Thyroid gland (tissue), 4 donors: ENCODE data around the gene WNT9A. TPM values are rescaled to one million over a fixed set of nuclear protein-coding genes. Genes with fewer than 3 reads are reported as not detected.

ENCODE experiments used
- DNase-seq, 2 donors: peaks; one replicate each; pipeline ENCODE4 v3.0.0-alpha.2; 2019
- H3K27ac ChIP-seq, 3 donors: fragments of 200-600 bp; sonication (generic); 1 replicate in 2 of 3; 2 replicates in 1 of 3; pipeline ENCODE4 v1.5.1; 2016 to 2019; ENCODE audit warnings: mild to moderate bottlenecking in 1 of 3, moderate library complexity in 1 of 3
- H3K27me3 ChIP-seq: fragments of 200-600 bp; sonication (generic); one replicate; pipeline ENCODE4 v1.5.1; 2019
- H3K36me3 ChIP-seq, 2 donors: fragments of 200-600 bp; sonication (generic); one replicate each; pipeline ENCODE4 v1.5.1; 2016 to 2019
- H3K4me1 ChIP-seq, 2 donors: fragments of 200-600 bp; sonication (generic); one replicate each; pipeline ENCODE4 v1.5.1; 2017 to 2019
- H3K4me3 ChIP-seq, 3 donors: fragments of 200-600 bp; sonication (generic); replicated peaks in 1 of 3; 1 replicate in 2 of 3; 2 replicates in 1 of 3; pipeline ENCODE4 v1.5.1; 2016; ENCODE audit warnings: mild to moderate bottlenecking in 1 of 3
- H3K9me3 ChIP-seq: fragments of 200-600 bp; sonication (generic); one replicate; pipeline ENCODE4 v1.5.1; 2017
- POLR2A ChIP-seq, 2 donors: fragments of 450-650 bp; IDR thresholded peaks; one replicate each; pipeline ENCODE4 v1.6.1; 2017; ENCODE audit warnings: antibody characterized with exemption in 2 of 2, mild to moderate bottlenecking in 2 of 2, moderate library complexity in 1 of 2
- WGBS, 2 donors: methylation state at CpG; one replicate each; pipeline ENCODE4 v1.1.5; 2017; 5-methylcytosine and 5-hydroxymethylcytosine counted together
- intact Hi-C: fragments of 100-400 bp; cut with DNase I; formaldehyde crosslinking; loops from one replicate; pipeline ENCODE4 v1.15.1; 2023
- total RNA-seq, 4 donors: library from RNA; depleted of rRNA; stranded (reverse); fragments of >200 nt; gene quantifications; one replicate each; pipeline ENCODE4 v1.2.3, GENCODE V29; 2016
- TF ChIP-seq, protein P1 (sequence below), 6 experiments: fragments of 200-600 bp in 3 of 6; fragments of 450-650 bp in 3 of 6; sonication (generic) in 3 of 6; IDR thresholded peaks; one replicate each; pipeline ENCODE4 v1.5.1; 2016 to 2019; ENCODE audit warnings: antibody characterized with exemption in 6 of 6, mild to moderate bottlenecking in 2 of 6, inconsistent platforms in 1 of 6, moderate library complexity in 1 of 6

WNT9A gene
- total RNA-seq, 4 donors from 2014 or later: 2.5 to 4.3 (median 3.4) TPM

DNA sequence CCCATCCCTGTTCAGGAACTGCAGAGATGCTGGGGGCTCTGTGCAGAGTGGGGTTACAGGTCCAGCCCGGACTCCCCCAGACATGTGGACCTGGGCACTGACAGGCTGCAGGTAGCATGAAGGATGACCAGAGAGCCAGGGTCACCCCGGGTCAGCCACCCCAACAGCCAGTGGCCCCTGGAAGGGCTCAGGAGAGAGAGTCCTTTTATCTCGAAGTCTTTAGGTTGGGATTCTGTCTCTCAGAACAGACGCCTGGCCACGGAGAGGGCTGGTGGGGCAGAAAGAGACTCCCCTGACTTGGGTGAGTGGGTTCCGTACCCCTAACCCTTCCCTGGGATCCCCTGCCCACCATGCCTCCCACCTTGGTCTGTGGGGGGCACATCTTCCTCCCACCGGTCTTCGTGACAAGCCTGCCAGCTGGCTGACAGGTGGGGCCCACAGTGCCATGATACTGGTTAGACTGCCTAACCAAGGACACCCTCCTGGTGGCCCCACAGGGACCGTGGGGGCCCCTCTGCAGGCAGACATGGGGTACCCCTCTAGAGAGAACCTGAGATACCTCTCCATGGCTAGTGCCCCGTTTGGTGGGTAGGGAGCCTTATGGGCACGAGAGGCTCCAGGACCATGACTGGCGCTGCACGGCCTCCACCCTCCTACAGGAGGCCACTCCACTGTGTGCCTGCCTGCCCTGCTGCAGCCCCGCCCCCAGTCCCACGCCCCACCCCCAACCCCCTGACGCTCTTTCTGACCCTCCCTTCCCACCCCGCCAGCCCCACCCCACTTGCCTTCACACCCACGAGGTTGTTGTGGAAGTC lies 24.2 kb downstream of the WNT9A start:
- no peak overlapping the region for H3K27ac ChIP-seq
- WGBS, 2 donors: 86 to 88% methylated on average over 6 to 16 of the region's 18 CpGs
- H3K4me3 ChIP-seq: no peak overlapping the region
- no peaks in the 10 kb centered on the region for H3K9me3 ChIP-seq
- intact Hi-C loops: no loop called here
- peaks cover 3 to 4% of the 10 kb centered on the region in 2 donors for H3K36me3 ChIP-seq
- DNase-seq: no peak
- peaks cover 12 to 47% of the 10 kb centered on the region in 2 donors for H3K4me1 ChIP-seq
- no peaks in the 10 kb centered on the region for H3K27me3 ChIP-seq
- TF ChIP-seq, protein P1, sequence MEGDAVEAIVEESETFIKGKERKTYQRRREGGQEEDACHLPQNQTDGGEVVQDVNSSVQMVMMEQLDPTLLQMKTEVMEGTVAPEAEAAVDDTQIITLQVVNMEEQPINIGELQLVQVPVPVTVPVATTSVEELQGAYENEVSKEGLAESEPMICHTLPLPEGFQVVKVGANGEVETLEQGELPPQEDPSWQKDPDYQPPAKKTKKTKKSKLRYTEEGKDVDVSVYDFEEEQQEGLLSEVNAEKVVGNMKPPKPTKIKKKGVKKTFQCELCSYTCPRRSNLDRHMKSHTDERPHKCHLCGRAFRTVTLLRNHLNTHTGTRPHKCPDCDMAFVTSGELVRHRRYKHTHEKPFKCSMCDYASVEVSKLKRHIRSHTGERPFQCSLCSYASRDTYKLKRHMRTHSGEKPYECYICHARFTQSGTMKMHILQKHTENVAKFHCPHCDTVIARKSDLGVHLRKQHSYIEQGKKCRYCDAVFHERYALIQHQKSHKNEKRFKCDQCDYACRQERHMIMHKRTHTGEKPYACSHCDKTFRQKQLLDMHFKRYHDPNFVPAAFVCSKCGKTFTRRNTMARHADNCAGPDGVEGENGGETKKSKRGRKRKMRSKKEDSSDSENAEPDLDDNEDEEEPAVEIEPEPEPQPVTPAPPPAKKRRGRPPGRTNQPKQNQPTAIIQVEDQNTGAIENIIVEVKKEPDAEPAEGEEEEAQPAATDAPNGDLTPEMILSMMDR (IDR thresholded peaks at IDR 0.05): no peak
- TF ChIP-seq POLR2A (IDR thresholded peaks at IDR 0.05): no peak

DNA sequence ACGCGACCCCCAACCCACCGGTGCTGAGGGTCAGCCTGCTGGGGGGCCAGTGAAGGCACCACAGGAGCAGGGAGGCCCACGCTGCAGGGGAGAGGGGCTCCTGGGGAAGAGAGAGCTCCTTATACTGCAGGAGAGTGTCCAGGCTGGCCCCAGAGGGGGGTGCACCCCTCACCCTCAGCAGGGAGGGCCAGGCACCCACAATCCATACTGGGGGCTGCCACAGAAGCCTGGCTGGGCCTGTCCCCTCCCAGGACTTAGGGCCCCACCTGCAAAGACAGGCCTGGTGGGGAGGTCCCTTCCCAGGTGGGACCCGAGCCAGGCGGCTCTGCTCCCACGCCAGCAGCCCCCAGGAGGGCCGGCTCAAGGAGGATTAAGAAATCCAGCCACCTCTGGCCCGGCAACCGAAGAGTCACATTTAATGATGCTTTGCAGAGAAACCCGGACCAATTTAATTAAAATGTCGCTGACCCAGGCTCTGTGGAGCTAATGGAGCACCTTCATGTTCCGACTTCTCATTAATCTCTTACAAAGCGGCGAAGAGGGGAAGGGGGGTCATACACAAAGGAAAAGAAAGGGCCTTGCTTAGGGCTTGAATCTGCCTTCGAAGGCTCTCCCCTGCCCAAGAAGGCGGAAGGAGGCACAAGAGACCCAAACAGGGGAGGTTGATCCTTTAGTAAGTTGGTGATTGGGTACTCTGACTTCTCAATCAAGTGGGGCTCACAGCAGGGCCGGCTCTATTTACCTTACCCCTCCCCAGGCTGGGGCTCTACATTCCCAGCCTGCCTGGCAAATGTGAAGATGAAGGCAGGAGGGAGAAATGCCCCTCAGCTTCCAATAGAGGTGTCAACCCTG lies 25.0 kb downstream of the WNT9A start:
- no peak overlapping the region for H3K27ac ChIP-seq
- H3K4me3 ChIP-seq: no peak overlapping the region
- 82 to 84% methylated on average over 10 to 12 of the region's 18 CpGs for WGBS, 2 donors
- H3K27me3 ChIP-seq: no peaks in the 10 kb centered on the region
- intact Hi-C loops: no loop called here
- TF ChIP-seq POLR2A (IDR thresholded peaks at IDR 0.05): no peak
- TF ChIP-seq, protein P1 (IDR thresholded peaks at IDR 0.05): no peak
- DNase-seq: no peak
- peaks cover 3 to 4% of the 10 kb centered on the region in 2 donors for H3K36me3 ChIP-seq
- H3K9me3 ChIP-seq: no peaks in the 10 kb centered on the region
- H3K4me1 ChIP-seq: peaks cover 12 to 38% of the 10 kb centered on the region in 2 donors

DNA sequence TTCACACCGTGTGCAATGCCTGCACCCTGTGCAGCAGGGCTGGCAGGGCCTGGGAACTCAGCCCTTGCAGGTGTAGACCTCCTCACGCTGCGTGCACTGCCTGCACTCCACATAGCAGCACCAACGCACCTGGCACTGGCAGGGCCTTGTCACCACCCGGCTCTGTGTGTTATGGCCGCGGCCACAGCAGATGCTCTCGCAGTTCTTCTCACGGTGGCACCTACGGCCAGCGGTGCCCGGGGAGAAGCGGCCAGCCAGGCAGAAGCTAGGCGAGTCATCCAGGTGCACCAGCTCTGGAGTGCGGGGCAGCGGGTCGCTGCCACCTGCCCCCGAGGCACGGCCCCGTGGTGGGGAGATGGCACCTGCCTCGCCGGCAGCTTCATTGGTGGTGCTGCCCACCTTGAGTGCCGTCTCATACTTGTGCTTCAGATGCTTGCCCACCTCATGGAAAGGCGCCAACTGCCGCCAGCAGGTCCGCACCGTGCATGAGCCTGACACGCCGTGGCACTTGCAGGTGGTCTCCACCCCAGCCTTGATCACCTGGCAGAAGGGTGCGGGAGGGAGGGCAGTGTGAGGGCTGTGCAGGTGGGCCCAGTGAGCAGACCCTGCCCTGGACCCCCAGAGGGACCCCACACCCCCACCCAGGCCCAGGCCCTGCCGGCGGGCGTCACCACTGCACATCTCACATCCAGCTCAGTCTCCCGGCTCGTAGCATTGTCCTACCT lies 26.1 kb downstream of the WNT9A start:
- Histone ChIP-seq H3K4me3 (no peak overlapping the region), H3K9me3 (no peaks in the 10 kb centered on the region), H3K36me3 (peaks cover 3 to 4% of the 10 kb centered on the region in 2 donors), H3K27ac (no peak overlapping the region), H3K4me1 (peaks cover 12 to 33% of the 10 kb centered on the region in 2 donors), H3K27me3 (no peaks in the 10 kb centered on the region)
- no peak for TF ChIP-seq POLR2A (IDR thresholded peaks at IDR 0.05)
- TF ChIP-seq, protein P1 (IDR thresholded peaks at IDR 0.05): no peak
- DNase-seq: no peak
- 87 to 96% methylated on average over 9 to 13 of the region's 35 CpGs for WGBS, 2 donors
- intact Hi-C loops: no loop called here

DNA sequence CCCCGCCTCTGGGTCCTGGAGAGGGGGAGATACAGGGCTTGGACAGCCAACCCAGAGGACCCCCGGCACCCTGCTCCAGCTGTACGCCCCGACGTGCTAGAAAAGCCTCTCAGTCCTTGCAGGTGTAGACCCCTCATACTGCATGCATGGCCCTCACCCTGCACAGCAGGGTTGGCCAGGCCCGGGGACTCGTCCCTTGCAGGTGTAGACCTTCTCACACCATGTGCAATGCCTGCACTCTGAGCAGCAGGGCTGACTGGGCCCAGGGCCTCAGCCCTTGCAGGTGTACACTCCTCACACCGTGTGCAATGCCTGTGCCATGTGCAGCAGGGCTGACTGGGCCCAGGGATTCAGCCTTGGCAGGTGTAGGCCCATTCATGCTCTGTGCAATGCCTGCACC lies 26.8 kb downstream of the WNT9A start:
- Histone ChIP-seq H3K4me1 (peaks cover 12 to 29% of the 10 kb centered on the region in 2 donors), H3K4me3 (no peak overlapping the region), H3K27me3 (no peaks in the 10 kb centered on the region), H3K9me3 (no peaks in the 10 kb centered on the region), H3K27ac (no peak overlapping the region), H3K36me3 (peaks cover 3 to 4% of the 10 kb centered on the region in 2 donors)
- TF ChIP-seq, protein P1 (IDR thresholded peaks at IDR 0.05): no peak
- TF ChIP-seq POLR2A (IDR thresholded peaks at IDR 0.05): no peak
- no peak for DNase-seq
- 93 to 96% methylated on average over 3 to 7 of the region's 8 CpGs for WGBS, 2 donors
- intact Hi-C loops: no loop called here
